Measurements from ENCODE around the gene CD81.

- TF ChIP-seq CTCF (IDR thresholded peaks at IDR 0.05; ENCODE audit: low read depth, low read length, poor library complexity, severe bottlenecking), result no peak
- TF ChIP-seq EZH2phosphoT487 (IDR thresholded peaks at IDR 0.05; ENCODE audit: borderline replicate concordance, low read length), result no peak
Measured at GRCh38 chr11:2365571-2366210, 11.4 kb upstream of the CD81 start.
